B cell (primary cell): ENCODE data around the gene PRSS36. TPM values are rescaled to one million over a fixed set of nuclear protein-coding genes. Genes with fewer than 3 reads are reported as not detected.

ENCODE experiments used
- ATAC-seq: fragments of 200-7000 bp; cut with Tn5 transposase; one replicate; pipeline ENCODE4 v1.10.0; 2021; ENCODE audit warnings: low read depth, mild to moderate bottlenecking, moderate number of reproducible peaks, moderate library complexity
- CTCF ChIA-PET: fragments of 350-600 bp; sonication (Branson Sonifier 250); formaldehyde crosslinking; loops from one replicate; lab custom pipeline; 2021; ENCODE audit warnings: antibody characterized with exemption, inconsistent platforms; lab: Charles Lee
- POLR2A ChIA-PET: fragments of 350-600 bp; sonication (Branson Sonifier 250); formaldehyde crosslinking; loops from one replicate; lab custom pipeline; 2021; ENCODE audit warnings: antibody characterized with exemption; lab: Charles Lee
- DNase-seq: peaks from one replicate; pipeline ENCODE4 v3.0.0; 2013
- H2AFZ ChIP-seq: 2 replicates; pipeline ENCODE4 v1.6.1; 2012; ENCODE audit warnings: mild to moderate bottlenecking, low read depth, low read length; ENCODE audit not compliant: insufficient read depth, poor library complexity, severe bottlenecking
- H3K27ac ChIP-seq, 2 donors: 1 replicate in 1 of 2; 2 replicates in 1 of 2; pipeline ENCODE4 v1.5.1; 2012 to 2013; ENCODE audit warnings: low read length in 2 of 2, mild to moderate bottlenecking in 2 of 2, moderate library complexity in 1 of 2
- H3K27me3 ChIP-seq, 4 experiments: fragments of 200-600 bp in 1 of 4; sonication (generic) in 1 of 4; replicated peaks in 1 of 4; 1 replicate in 2 of 4; 2 replicates in 2 of 4; pipeline versions ENCODE4 v1.6.1 to v1.7.0; 2013 to 2016; ENCODE audit warnings: low read length in 3 of 4, mild to moderate bottlenecking in 2 of 4, mixed read lengths in 1 of 4, moderate library complexity in 1 of 4; ENCODE audit not compliant: insufficient read depth in 4 of 4, control insufficient read depth in 3 of 4; ENCODE audit errors: control extremely low read depth in 1 of 4
- H3K36me3 ChIP-seq, 2 experiments: replicated peaks in 1 of 2; 1 replicate in 1 of 2; 2 replicates in 1 of 2; pipeline versions ENCODE4 v1.6.1 to v1.7.1; 2013; ENCODE audit warnings: low read length in 1 of 2; ENCODE audit not compliant: insufficient read depth in 2 of 2, control insufficient read depth in 1 of 2; ENCODE audit errors: control extremely low read depth in 1 of 2, extremely low read depth in 1 of 2
- H3K4me1 ChIP-seq, 2 donors: fragments of 200-600 bp in 1 of 2; sonication (generic) in 1 of 2; 1 replicate in 1 of 2; 2 replicates in 1 of 2; pipeline versions ENCODE4 v1.5.1 to v1.6.1; 2013 to 2017; ENCODE audit warnings: low read length in 2 of 2; ENCODE audit not compliant: control insufficient read depth in 2 of 2, insufficient read depth in 2 of 2
- H3K4me2 ChIP-seq: replicated peaks from 2 replicates; pipeline ENCODE3; 2012; ENCODE audit warnings: mild to moderate bottlenecking, low read depth, low read length; ENCODE audit not compliant: poor library complexity, severe bottlenecking
- H3K4me3 ChIP-seq, 5 experiments: fragments of 200-600 bp in 1 of 5; sonication (generic) in 1 of 5; 1 replicate in 3 of 5; 2 replicates in 2 of 5; pipeline versions ENCODE4 v1.5.1 to v1.7.0; 2011 to 2016; ENCODE audit warnings: low read length in 4 of 5, mild to moderate bottlenecking in 4 of 5, low read depth in 2 of 5, control low read depth in 1 of 5, moderate library complexity in 1 of 5; ENCODE audit not compliant: insufficient read depth in 1 of 5; ENCODE audit errors: control extremely low read depth in 1 of 5, extremely low read depth in 1 of 5
- H3K79me2 ChIP-seq: fragments of 200-600 bp; sonication (generic); one replicate; pipeline ENCODE4 v1.6.0; 2016; ENCODE audit warnings: low read length; ENCODE audit not compliant: control insufficient read depth, insufficient read depth
- H3K9ac ChIP-seq: fragments of 200-600 bp; sonication (generic); 2 replicates; pipeline ENCODE4 v1.6.1; 2017; ENCODE audit warnings: mild to moderate bottlenecking, low read length, moderate library complexity
- H3K9me3 ChIP-seq, 3 donors: one replicate each; pipeline versions ENCODE4 v1.6.1 to v1.7.1; 2013; ENCODE audit warnings: low read length in 2 of 3; ENCODE audit not compliant: control insufficient read depth in 2 of 3, insufficient read depth in 1 of 3; ENCODE audit errors: control extremely low read depth in 1 of 3
- H4K20me1 ChIP-seq: 2 replicates; pipeline ENCODE4 v1.6.0; 2012; ENCODE audit warnings: mild to moderate bottlenecking, low read length; ENCODE audit not compliant: insufficient read depth, control insufficient read depth, poor library complexity, severe bottlenecking
- H3K27ac Mint-ChIP-seq: one replicate; pipeline ENCODE4 v1.8.0; 2021; ENCODE audit warnings: mixed read lengths
- H3K27me3 Mint-ChIP-seq: one replicate; pipeline ENCODE4 v1.8.0; 2021; ENCODE audit warnings: mixed read lengths
- H3K4me1 Mint-ChIP-seq: one replicate; pipeline ENCODE4 v1.8.0; 2021; ENCODE audit warnings: mixed read lengths
- H3K4me3 Mint-ChIP-seq: one replicate; pipeline ENCODE4 v1.8.0; 2021; ENCODE audit warnings: mixed read lengths
- H3K9me3 Mint-ChIP-seq: one replicate; pipeline ENCODE4 v1.8.0; 2022; ENCODE audit warnings: mixed read lengths; ENCODE audit not compliant: insufficient read depth
- EZH2 ChIP-seq: IDR thresholded peaks from 2 replicates; pipeline ENCODE4 v1.6.1; 2012; ENCODE audit warnings: borderline replicate concordance, low read depth, mild to moderate bottlenecking, moderate library complexity, low read length; ENCODE audit not compliant: insufficient read depth, poor library complexity, severe bottlenecking
- WGBS: methylation state at CpG from one replicate; pipeline ENCODE4 v1.1.5; 2013; ENCODE audit warnings: missing lambda C conversion rate; ENCODE audit not compliant: insufficient coverage; 5-methylcytosine and 5-hydroxymethylcytosine counted together
- intact Hi-C: fragments of 100-400 bp; cut with micrococcal nuclease; formaldehyde crosslinking; loops from one replicate; pipeline ENCODE4 v1.10.0; 2022
- polyA plus RNA-seq: library from polyadenylated mRNA; depleted of rRNA; stranded (reverse); fragments of >200 nt; gene quantifications from 2 replicates; pipeline ENCODE4 v1.2.3, GENCODE V29; 2012
- total RNA-seq, 2 donors: library from RNA; stranded (reverse); fragments of 120-200 nt in 1 of 2; gene quantifications; 1 replicate in 1 of 2; 2 replicates in 1 of 2; pipeline versions ENCODE4 v1.2.3 to v1.2.4, GENCODE V29; 2013 to 2022
- TF ChIP-seq, protein P1 (sequence below): fragments of 200-600 bp; IDR thresholded peaks from one replicate; pipeline ENCODE4 v1.8.0; 2022; ENCODE audit warnings: antibody characterized with exemption, mild to moderate bottlenecking

Gene PRSS36
- total and polyA plus RNA-seq, 2 donors (not counting 1 experiment from before 2014, with no cell fraction given), result 1.0 to 1.6 TPM

GRCh38 chr16:31107465-31107867 is 42.4 kb downstream of the PRSS36 start:
- Mint-ChIP-seq H3K27ac (peak overlapping the region; percentile 82), H3K27me3 (no peaks in the 10 kb centered on the region), H3K4me3 (peak overlapping the region; percentile 91), H3K9me3 (no peaks in the 10 kb centered on the region), H3K4me1 (peaks cover 21% of the 10 kb centered on the region)
- Histone ChIP-seq H3K9ac (no peak overlapping the region), H3K36me3 (peaks cover 0 to 26% of the 10 kb centered on the region in 2 experiments), H2AFZ (peak overlapping the region; percentile 92), H3K79me2 (peaks cover 10% of the 10 kb centered on the region), H3K27me3 (no peaks in the 10 kb centered on the region), H4K20me1 (peaks cover 4% of the 10 kb centered on the region), H3K9me3 (no peaks in the 10 kb centered on the region), H3K27ac (no peak overlapping the region), H3K4me2 (peak overlapping the region; percentile 100), H3K4me1 (peaks cover 7 to 18% of the 10 kb centered on the region in 2 donors), H3K4me3 (no peak overlapping the region)
- WGBS, result 78% methylated on average over 6 of the region's 6 CpGs
- TF ChIP-seq EZH2, result no peak
- TF ChIP-seq, protein P1, sequence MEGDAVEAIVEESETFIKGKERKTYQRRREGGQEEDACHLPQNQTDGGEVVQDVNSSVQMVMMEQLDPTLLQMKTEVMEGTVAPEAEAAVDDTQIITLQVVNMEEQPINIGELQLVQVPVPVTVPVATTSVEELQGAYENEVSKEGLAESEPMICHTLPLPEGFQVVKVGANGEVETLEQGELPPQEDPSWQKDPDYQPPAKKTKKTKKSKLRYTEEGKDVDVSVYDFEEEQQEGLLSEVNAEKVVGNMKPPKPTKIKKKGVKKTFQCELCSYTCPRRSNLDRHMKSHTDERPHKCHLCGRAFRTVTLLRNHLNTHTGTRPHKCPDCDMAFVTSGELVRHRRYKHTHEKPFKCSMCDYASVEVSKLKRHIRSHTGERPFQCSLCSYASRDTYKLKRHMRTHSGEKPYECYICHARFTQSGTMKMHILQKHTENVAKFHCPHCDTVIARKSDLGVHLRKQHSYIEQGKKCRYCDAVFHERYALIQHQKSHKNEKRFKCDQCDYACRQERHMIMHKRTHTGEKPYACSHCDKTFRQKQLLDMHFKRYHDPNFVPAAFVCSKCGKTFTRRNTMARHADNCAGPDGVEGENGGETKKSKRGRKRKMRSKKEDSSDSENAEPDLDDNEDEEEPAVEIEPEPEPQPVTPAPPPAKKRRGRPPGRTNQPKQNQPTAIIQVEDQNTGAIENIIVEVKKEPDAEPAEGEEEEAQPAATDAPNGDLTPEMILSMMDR, result no peak
- ChIA-PET CTCF (interaction anchor here (1.0 to 1.2 kb wide), 3 partner anchors 10 to 35 kb away, joined by 3 to 4 read pairs (median 3); partner anchors contain the start of gene KAT8), POLR2A (interaction anchor here (1.1 kb wide), 1 partner anchor 10 kb away, joined by 3 read pairs; the partner anchor contains the start of gene KAT8)
- DNase-seq, result no peak
- intact Hi-C loops, result loop anchor here (10.0 kb wide), 1 partner anchor 77 kb away; the partner anchor contains the start of gene FUS
- no peak for ATAC-seq
